K562 (cell line): ENCODE data around the gene PTPN11. TPM values are rescaled to one million over a fixed set of nuclear protein-coding genes. Genes with fewer than 3 reads are reported as not detected.
A peak's percentile ranks its signal among the peaks of the same experiment; 100 is the strongest.

Experiments
- CAMTA2 ChIP-seq: fragments of 250-450 bp; sonication (Bioruptor Pico); conservative IDR thresholded peaks from 2 replicates; pipeline ENCODE4 v1.5.1; 2022
- CEBPB ChIP-seq: fragments of 450-650 bp; IDR thresholded peaks from 2 replicates; pipeline ENCODE4 v1.6.1; 2016; ENCODE audit warnings: missing genetic modification characterization, missing compliant biosample characterization
- CEBPG ChIP-seq, 3 experiments: fragments of 200-800 bp in 1 of 3; sonication (Bioruptor generic) in 1 of 3; sonication (generic) in 1 of 3; formaldehyde crosslinking in 1 of 3; IDR thresholded peaks in 2 of 3; conservative IDR thresholded peaks in 1 of 3; 2 replicates each; pipeline versions ENCODE4 v1.6.1 to v1.8.0; 2016 to 2022; ENCODE audit warnings: missing compliant biosample characterization in 2 of 3, missing genetic modification characterization in 2 of 3, mild to moderate bottlenecking in 1 of 3, missing genetic modification reagents in 1 of 3
- CXXC5 ChIP-seq: fragments of 250-450 bp; sonication (Bioruptor Pico); IDR thresholded peaks from 2 replicates; pipeline ENCODE4 v1.8.0; 2022; ENCODE audit warnings: inconsistent platforms, mild to moderate bottlenecking, moderate library complexity
- DDX20 ChIP-seq: fragments of 450-650 bp; IDR thresholded peaks from 2 replicates; pipeline ENCODE4 v1.6.1; 2016; ENCODE audit warnings: missing genetic modification characterization, low read depth, mild to moderate bottlenecking, missing compliant biosample characterization, moderate library complexity
- DMBX1 ChIP-seq: fragments of 250-450 bp; sonication (Bioruptor Pico); IDR thresholded peaks from 2 replicates; pipeline ENCODE4 v1.8.0; 2022; ENCODE audit warnings: inconsistent platforms, mild to moderate bottlenecking, moderate library complexity, borderline replicate concordance
- EHMT2 ChIP-seq: fragments of 450-650 bp; IDR thresholded peaks from 2 replicates; pipeline ENCODE4 v1.6.1; 2018; ENCODE audit warnings: antibody characterized with exemption
- EP300 ChIP-seq: IDR thresholded peaks from 2 replicates; pipeline ENCODE4 v1.6.1; 2012; ENCODE audit warnings: low read length, improper control_type of control experiment
- FOXJ2 ChIP-seq: fragments of 200-800 bp; sonication (Bioruptor generic); IDR thresholded peaks from 2 replicates; pipeline ENCODE4 v1.6.1; 2016; ENCODE audit warnings: missing genetic modification characterization, missing compliant biosample characterization
- GATAD2B ChIP-seq: fragments of 450-650 bp; IDR thresholded peaks from 2 replicates; pipeline ENCODE4 v1.6.1; 2017; ENCODE audit warnings: mild to moderate bottlenecking, borderline replicate concordance
- IRF2 ChIP-seq: sonication (generic); formaldehyde crosslinking; IDR thresholded peaks from 2 replicates; pipeline ENCODE4 v1.8.1; 2022; ENCODE audit warnings: mild to moderate bottlenecking, missing genetic modification reagents
- MAFK ChIP-seq: IDR thresholded peaks from 2 replicates; pipeline ENCODE4 v1.6.1; 2011; ENCODE audit warnings: low read length, improper control_type of control experiment
- RERE ChIP-seq: sonication (generic); formaldehyde crosslinking; IDR thresholded peaks from 2 replicates; pipeline ENCODE4 v1.8.0; 2023; ENCODE audit warnings: missing genetic modification reagents, mild to moderate bottlenecking, borderline replicate concordance
- SMARCC2 ChIP-seq: fragments of 450-650 bp; IDR thresholded peaks from 2 replicates; pipeline ENCODE4 v1.6.1; 2017; ENCODE audit warnings: antibody characterized with exemption, moderate library complexity, mild to moderate bottlenecking, low read depth
- SNIP1 ChIP-seq: fragments of 450-650 bp; IDR thresholded peaks from 2 replicates; pipeline ENCODE4 v1.7.1; 2017; ENCODE audit warnings: low read depth, mild to moderate bottlenecking
- SRF ChIP-seq, 2 experiments: fragments of 250-450, 450-650 bp in 1 of 2; sonication (Bioruptor Pico) in 1 of 2; sonication (generic) in 1 of 2; formaldehyde crosslinking; IDR thresholded peaks; 2 replicates each; pipeline versions ENCODE4 v1.5.0 to v1.5.1; 2020 to 2022; ENCODE audit warnings: mild to moderate bottlenecking in 1 of 2, missing genetic modification reagents in 1 of 2
- SRSF9 ChIP-seq: fragments of 200-400 bp; formaldehyde crosslinking; IDR thresholded peaks from 2 replicates; pipeline ENCODE4 v1.6.1; 2017; ENCODE audit warnings: low read depth, low read length, borderline replicate concordance
- TBL1XR1 ChIP-seq, 2 experiments: IDR thresholded peaks; 2 replicates each; pipeline ENCODE4 v1.6.1; 2012; ENCODE audit warnings: improper control_type of control experiment in 2 of 2, low read length in 2 of 2, mild to moderate bottlenecking in 1 of 2
- TCF7 ChIP-seq: sonication (generic); IDR thresholded peaks from 2 replicates; pipeline ENCODE4 v1.6.1; 2016; ENCODE audit warnings: antibody characterized with exemption, borderline replicate concordance
- USF2 ChIP-seq: sonication (generic); formaldehyde crosslinking; IDR thresholded peaks from 2 replicates; pipeline ENCODE4 v1.5.0; 2020; ENCODE audit warnings: missing genetic modification reagents
- ZNF174 ChIP-seq: fragments of 250-450 bp; sonication (Bioruptor Pico); IDR thresholded peaks from 2 replicates; pipeline ENCODE4 v1.4.0; 2020; ENCODE audit warnings: mild to moderate bottlenecking
- ZNF75A ChIP-seq: fragments of 450-650 bp; formaldehyde crosslinking; IDR thresholded peaks from 2 replicates; pipeline ENCODE4 v1.4.0; 2020; ENCODE audit warnings: mild to moderate bottlenecking
- polyA plus RNA-seq, 8 experiments: library from polyadenylated mRNA; depleted of rRNA in 4 of 8; stranded (reverse) in 5 of 8; unstranded in 3 of 8; fragments of >200 nt; fragmentation: Nextera tagmentation in 2 of 8; fragmentation: Illumina TruSeq in 1 of 8; extraction: Ambion mirVana in 2 of 8; extraction: Trizol in 1 of 8; gene quantifications; 2 replicates each; pipeline versions ENCODE4 v1.2.1 to v1.2.3, GENCODE V29; 2011 to 2014; ENCODE audit warnings: inconsistent platforms in 1 of 8, missing spikeins in 1 of 8
- total RNA-seq, 7 experiments: library from RNA; depleted of rRNA in 6 of 7; stranded (reverse); fragments of >200 nt in 6 of 7; fragmentation: Illumina TruSeq in 2 of 7; extraction: Trizol in 2 of 7; gene quantifications; 2 replicates each; pipeline versions ENCODE4 v1.2.1 to v1.2.3, GENCODE V29; 2011 to 2021; ENCODE audit warnings: low replicate concordance in 1 of 7

PTPN11 gene
- total and polyA plus RNA-seq, 9 of the 15 experiments (the other 6 are each of a cell fraction or from before 2014, with no cell fraction given): 22.5 to 126 (median 79.7) TPM

- TF ChIP-seq EP300 (peak; percentile 34; the same call in 1 of the 2 replicates), ZNF75A (CRISPR knock-in tag) (no peak), USF2 (CRISPR knock-in tag) (no peak), CEBPB (tag) (peak; percentile 88), IRF2 (CRISPR knock-in tag) (no peak), CEBPG (CRISPR knock-in tag; IDR thresholded peaks at IDR 0.05) (no peak), CEBPG (tag; conservative IDR thresholded peaks at IDR 0.05 in 1 of 2, IDR thresholded peaks at IDR 0.05 in 1 of 2) (0 out of 4 replicates have a peak, but pooled peaks of 1 of the 2 experiments have one; percentile 25), DMBX1 (CRISPR knock-in tag) (no peak), SNIP1 (no peak), EHMT2 (no peak), TBL1XR1 (IDR thresholded peaks at IDR 0.05; ENCODE audit: low read length in 2 of 2) (peak in 1 of 2 experiments; percentile 15; a peak in 1 of 4 replicates), MAFK (no peak), SMARCC2 (peak; percentile 56; the same call in 1 of the 2 replicates), TCF7 (no peak), CAMTA2 (CRISPR knock-in tag) (no peak), FOXJ2 (tag) (no peak), GATAD2B (no peak), RERE (CRISPR knock-in tag) (no peak), SRF (CRISPR knock-in tag; IDR thresholded peaks at IDR 0.05) (no peak), DDX20 (tag) (no peak), CXXC5 (CRISPR knock-in tag) (no peak), ZNF174 (CRISPR knock-in tag) (no peak), SRSF9 (no peak)
Observed at GRCh38 chr12:112413855-112414625, 4.7 kb upstream of the PTPN11 start (continued).
